Gastrocnemius medialis (tissue), 4 donors: Measurements from ENCODE around the gene RNF123. TPM values are rescaled to one million over a fixed set of nuclear protein-coding genes. Genes with fewer than 3 reads are reported as not detected.
A peak's percentile ranks its signal among the peaks of the same experiment; 100 is the strongest.

Source experiments
- ATAC-seq, 2 donors: fragments of 150-250 bp; one replicate each; pipeline ENCODE4 v1.9.1; 2016
- DNase-seq, 2 donors: peaks; one replicate each; pipeline ENCODE4 v3.0.0-alpha.2; 2019
- H3K27ac ChIP-seq, 4 donors: fragments of 200-600 bp; sonication (generic); 1 replicate in 1 of 4; 2 replicates in 3 of 4; pipeline ENCODE4 v1.5.1; 2016 to 2018; ENCODE audit warnings: mild to moderate bottlenecking in 2 of 4, moderate library complexity in 1 of 4
- H3K27me3 ChIP-seq, 3 donors: fragments of 200-600 bp; sonication (generic) in 2 of 3; 1 replicate in 1 of 3; 2 replicates in 2 of 3; pipeline versions ENCODE4 v1.5.1 to v1.6.0; 2016 to 2019; ENCODE audit warnings: mild to moderate bottlenecking in 1 of 3, moderate library complexity in 1 of 3
- H3K36me3 ChIP-seq, 2 donors: fragments of 200-600 bp; sonication (generic) in 1 of 2; one replicate each; pipeline ENCODE4 v1.5.1; 2017 to 2018
- H3K4me1 ChIP-seq, 2 donors: fragments of 200-600 bp; sonication (generic) in 1 of 2; one replicate each; pipeline ENCODE4 v1.5.1; 2016 to 2017; ENCODE audit warnings: mild to moderate bottlenecking in 2 of 2
- H3K4me3 ChIP-seq, 4 donors: fragments of 200-600 bp; sonication (generic) in 3 of 4; 1 replicate in 1 of 4; 2 replicates in 3 of 4; pipeline ENCODE4 v1.5.1; 2016 to 2019; ENCODE audit warnings: mild to moderate bottlenecking in 2 of 4
- H3K9me3 ChIP-seq, 3 donors: fragments of 200-600 bp; sonication (generic) in 2 of 3; 1 replicate in 1 of 3; 2 replicates in 2 of 3; pipeline ENCODE4 v1.5.1; 2016 to 2019
- POLR2A ChIP-seq, 2 donors: fragments of 450-650 bp; IDR thresholded peaks; one replicate each; pipeline ENCODE4 v1.6.1; 2017; ENCODE audit warnings: antibody characterized with exemption in 2 of 2, mild to moderate bottlenecking in 2 of 2, moderate library complexity in 2 of 2
- in situ Hi-C, 4 donors: fragments of 200-750 bp; cut with MboI; loops; one replicate each; pipeline versions ENCODE4 v1.15.0 to v1.8.0; 2017; ENCODE audit warnings: low sequenced_read_pairs in 4 of 4
- intact Hi-C: fragments of 100-400 bp; cut with DNase I; formaldehyde crosslinking; loops from one replicate; pipeline ENCODE4 v1.15.1; 2023; ENCODE audit warnings: low total_unique reads
- total RNA-seq, 4 donors: library from RNA; depleted of rRNA; stranded (reverse); fragments of >200 nt; gene quantifications; one replicate each; pipeline versions ENCODE4 v1.1.0 to v1.2.3, GENCODE V29; 2016
- TF ChIP-seq, protein P1 (sequence below), 5 experiments: fragments of 450-650 bp in 3 of 5; fragments of 200-600 bp in 2 of 5; sonication (generic) in 2 of 5; IDR thresholded peaks in 4 of 5; conservative IDR thresholded peaks in 1 of 5; 1 replicate in 4 of 5; 2 replicates in 1 of 5; pipeline ENCODE4 v1.5.1; 2016 to 2019; ENCODE audit warnings: antibody characterized with exemption in 5 of 5, mild to moderate bottlenecking in 3 of 5, moderate library complexity in 3 of 5

Gene RNF123
- total RNA-seq, 4 donors from 2014 or later: 82.8 to 132 (median 128) TPM

DNA sequence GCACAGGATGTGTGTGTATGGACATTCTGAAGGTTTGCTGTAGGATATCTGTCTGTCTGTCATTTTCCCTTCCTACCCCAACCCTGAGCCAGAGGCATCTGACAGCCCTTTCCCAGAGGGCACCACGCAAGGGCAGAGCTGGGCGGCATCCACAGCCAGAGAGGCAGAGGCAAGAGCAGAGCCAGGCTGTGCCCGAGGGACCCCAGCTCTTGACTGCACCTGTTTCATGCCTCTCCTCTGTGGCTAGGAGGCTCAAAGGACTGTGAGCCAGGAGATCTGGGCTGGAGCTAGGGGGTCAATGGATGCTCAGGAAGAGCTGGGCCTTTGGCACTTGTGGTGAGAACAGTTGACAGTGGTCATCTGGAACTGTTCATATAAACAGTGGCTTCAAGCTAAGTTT, 20.0 kb upstream of the RNF123 start:
- DNase-seq (no peak), ATAC-seq (no peak)
- Histone ChIP-seq H3K9me3 (no peaks in the 10 kb centered on the region), H3K27me3 (peaks cover 0 to 3% (median 0%) of the 10 kb centered on the region in 3 donors), H3K4me3 (no peak overlapping the region), H3K27ac (no peak overlapping the region), H3K4me1 (peaks cover 5 to 6% of the 10 kb centered on the region in 2 donors), H3K36me3 (no peaks in the 10 kb centered on the region)
- intact Hi-C loops (no loop called here), in situ Hi-C loops (no loop called here)
- no peak for TF ChIP-seq POLR2A (IDR thresholded peaks at IDR 0.05)
- TF ChIP-seq, protein P1, sequence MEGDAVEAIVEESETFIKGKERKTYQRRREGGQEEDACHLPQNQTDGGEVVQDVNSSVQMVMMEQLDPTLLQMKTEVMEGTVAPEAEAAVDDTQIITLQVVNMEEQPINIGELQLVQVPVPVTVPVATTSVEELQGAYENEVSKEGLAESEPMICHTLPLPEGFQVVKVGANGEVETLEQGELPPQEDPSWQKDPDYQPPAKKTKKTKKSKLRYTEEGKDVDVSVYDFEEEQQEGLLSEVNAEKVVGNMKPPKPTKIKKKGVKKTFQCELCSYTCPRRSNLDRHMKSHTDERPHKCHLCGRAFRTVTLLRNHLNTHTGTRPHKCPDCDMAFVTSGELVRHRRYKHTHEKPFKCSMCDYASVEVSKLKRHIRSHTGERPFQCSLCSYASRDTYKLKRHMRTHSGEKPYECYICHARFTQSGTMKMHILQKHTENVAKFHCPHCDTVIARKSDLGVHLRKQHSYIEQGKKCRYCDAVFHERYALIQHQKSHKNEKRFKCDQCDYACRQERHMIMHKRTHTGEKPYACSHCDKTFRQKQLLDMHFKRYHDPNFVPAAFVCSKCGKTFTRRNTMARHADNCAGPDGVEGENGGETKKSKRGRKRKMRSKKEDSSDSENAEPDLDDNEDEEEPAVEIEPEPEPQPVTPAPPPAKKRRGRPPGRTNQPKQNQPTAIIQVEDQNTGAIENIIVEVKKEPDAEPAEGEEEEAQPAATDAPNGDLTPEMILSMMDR (IDR thresholded peaks at IDR 0.05 in 4 of 5, conservative IDR thresholded peaks at IDR 0.05 in 1 of 5): no peak

DNA sequence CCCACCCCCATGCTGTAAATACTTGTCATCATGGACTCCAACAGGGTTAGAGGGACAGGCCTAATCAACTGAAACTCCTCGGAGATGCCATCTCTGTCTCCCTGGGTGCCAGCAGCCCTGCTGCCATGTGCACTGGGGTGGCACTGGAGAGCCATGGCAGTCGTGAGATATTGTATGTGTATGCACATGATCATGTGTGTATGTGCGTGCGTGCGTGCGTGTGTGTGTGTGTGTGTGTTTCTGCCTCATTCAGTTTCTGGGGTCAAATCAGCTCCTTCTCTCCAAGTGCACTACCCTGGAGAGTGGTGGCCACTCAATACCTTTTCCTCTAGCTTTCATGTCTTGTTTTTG, 18.4 kb upstream of the RNF123 start:
- peaks cover 16 to 17% of the 10 kb centered on the region in 2 donors for H3K4me1 ChIP-seq
- H3K9me3 ChIP-seq: no peaks in the 10 kb centered on the region
- TF ChIP-seq POLR2A (IDR thresholded peaks at IDR 0.05): no peak
- TF ChIP-seq, protein P1 (IDR thresholded peaks at IDR 0.05 in 4 of 5, conservative IDR thresholded peaks at IDR 0.05 in 1 of 5): no peak
- ATAC-seq (no peak), DNase-seq (no peak)
- peaks cover 0 to 3% (median 0%) of the 10 kb centered on the region in 3 donors for H3K27me3 ChIP-seq
- no peak overlapping the region for H3K4me3 ChIP-seq
- in situ Hi-C loops (loop anchor here (5.0 to 10.0 kb wide), 2 partner anchors 134 to 136 kb away; no protein-coding TSS in a partner anchor), intact Hi-C loops (loop anchor here (1.0 to 5.0 kb wide), 4 partner anchors 199 to 649 kb away; partner anchors contain the start of genes DAG1, NDUFAF3 and QRICH1)
- no peak overlapping the region for H3K27ac ChIP-seq
- peaks cover 0 to 4% of the 10 kb centered on the region in 2 donors for H3K36me3 ChIP-seq

DNA sequence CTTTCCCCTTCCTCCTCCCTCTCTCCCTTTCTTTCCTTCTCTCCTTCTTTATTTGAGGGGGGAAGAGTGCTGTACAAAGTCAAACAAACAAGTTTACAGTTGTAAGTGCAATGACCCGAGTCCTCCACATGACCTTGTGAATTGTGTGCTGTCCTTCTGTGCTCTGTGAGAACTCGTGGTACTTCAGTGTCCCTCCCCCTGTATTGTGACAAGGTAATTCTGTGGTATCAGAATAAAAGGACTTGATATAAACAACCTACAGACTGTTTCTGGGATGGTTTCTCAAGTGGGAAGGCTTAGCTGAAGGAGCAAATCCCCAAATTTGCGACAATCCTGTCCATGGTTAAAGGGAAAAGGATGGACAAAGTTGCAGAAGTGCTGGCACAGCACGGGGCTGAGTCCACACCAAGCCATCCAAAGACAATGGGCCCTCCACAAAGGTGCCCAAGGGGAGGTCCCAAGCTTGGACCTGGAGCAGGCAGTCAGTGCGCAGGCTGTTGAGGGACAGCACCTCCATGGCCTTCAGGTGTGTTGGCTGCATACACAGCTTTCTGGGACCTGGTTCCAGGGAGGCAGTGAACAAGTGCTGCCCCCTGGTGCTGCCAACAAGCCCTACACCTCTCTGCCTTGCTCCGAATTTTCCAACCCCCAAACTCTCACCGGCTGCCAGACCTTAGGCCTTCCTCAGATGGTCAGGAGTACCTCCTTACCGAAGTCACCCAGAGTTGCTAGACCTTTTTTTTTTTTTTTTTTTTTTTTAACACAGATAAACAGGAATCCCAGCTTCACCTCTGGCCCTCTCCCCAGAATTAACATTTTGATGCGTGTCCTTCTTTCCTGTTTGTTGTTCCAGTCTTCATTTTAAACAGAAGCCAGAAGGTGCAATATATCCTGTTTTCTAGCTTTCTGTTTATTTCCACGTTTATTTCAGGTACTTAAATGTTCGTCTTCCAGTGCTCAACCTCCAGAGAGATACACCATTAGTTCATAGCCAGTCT, 17.8 kb upstream of the RNF123 start:
- peaks cover 0 to 3% (median 0%) of the 10 kb centered on the region in 3 donors for H3K27me3 ChIP-seq
- no peak for TF ChIP-seq POLR2A (IDR thresholded peaks at IDR 0.05)
- TF ChIP-seq, protein P1 (IDR thresholded peaks at IDR 0.05 in 4 of 5, conservative IDR thresholded peaks at IDR 0.05 in 1 of 5): peak; percentile 75 to 88 (median 86)
- H3K4me1 ChIP-seq: peaks cover 16 to 17% of the 10 kb centered on the region in 2 donors
- no peaks in the 10 kb centered on the region for H3K9me3 ChIP-seq
- H3K27ac ChIP-seq: peak overlapping the region in 2 of 4 donors; percentile 7 to 41
- in situ Hi-C loops: loop anchor here (5.0 to 10.0 kb wide), 2 partner anchors 134 to 137 kb away; no protein-coding TSS in a partner anchor
- H3K36me3 ChIP-seq: peaks cover 0 to 11% of the 10 kb centered on the region in 2 donors
- intact Hi-C loops: loop anchor here (1.0 to 5.0 kb wide), 4 partner anchors 199 to 649 kb away; partner anchors contain the start of genes DAG1, NDUFAF3 and QRICH1
- ATAC-seq (peak; percentile 31 to 37), DNase-seq (peak; percentile 35 to 73)
- H3K4me3 ChIP-seq: no peak overlapping the region

DNA sequence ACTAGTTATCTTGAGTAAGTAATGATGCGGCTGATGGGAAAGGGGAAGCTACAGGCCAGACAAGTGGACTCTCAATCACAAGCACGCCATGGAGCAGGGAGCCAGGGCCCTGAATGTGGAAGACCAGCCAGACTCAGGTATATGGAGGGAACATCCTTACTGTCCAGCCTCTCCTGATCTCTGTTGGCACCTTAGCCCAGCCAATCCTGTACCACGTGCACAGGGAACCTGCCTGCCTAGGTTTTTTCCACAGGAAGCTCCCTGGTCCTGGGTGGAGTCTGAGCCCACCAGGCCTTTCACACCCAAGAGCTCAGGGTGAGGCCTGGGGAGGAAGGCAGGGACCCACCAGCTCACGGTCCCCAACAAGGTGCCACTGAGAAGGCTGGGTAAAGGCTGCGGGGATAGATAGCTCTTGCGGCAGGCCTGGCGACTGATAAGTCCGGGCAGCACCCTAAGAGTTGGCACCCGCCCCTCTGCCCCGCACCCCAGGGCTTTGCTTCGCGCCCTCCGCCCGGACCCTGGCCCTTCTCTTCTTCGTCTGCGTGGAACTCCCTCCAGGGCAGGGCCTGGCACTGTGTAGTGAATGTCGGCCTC, 16.1 kb upstream of the RNF123 start:
- Histone ChIP-seq H3K27me3 (peaks cover 0 to 3% (median 0%) of the 10 kb centered on the region in 3 donors), H3K9me3 (no peaks in the 10 kb centered on the region), H3K4me1 (peaks cover 16 to 17% of the 10 kb centered on the region in 2 donors), H3K27ac (peak overlapping the region; percentile 91 to 96 (median 94)), H3K4me3 (peak overlapping the region; percentile 80 to 98 (median 92)), H3K36me3 (peaks cover 0 to 27% of the 10 kb centered on the region in 2 donors)
- DNase-seq: no peak
- TF ChIP-seq, protein P1 (IDR thresholded peaks at IDR 0.05 in 4 of 5, conservative IDR thresholded peaks at IDR 0.05 in 1 of 5): no peak
- TF ChIP-seq POLR2A (IDR thresholded peaks at IDR 0.05): no peak
- intact Hi-C loops: loop anchor here (1.0 to 5.0 kb wide), 5 partner anchors 51 to 651 kb away; partner anchors contain the start of genes DAG1, NDUFAF3 and QRICH1
- ATAC-seq: peak; percentile 1 to 4
- in situ Hi-C loops: loop anchor here (5.0 to 10.0 kb wide), 2 partner anchors 136 to 138 kb away; no protein-coding TSS in a partner anchor
